Osteocyte (in vitro differentiated cells): ENCODE measurements around the gene CDH16. TPM values are rescaled to one million over a fixed set of nuclear protein-coding genes. Genes with fewer than 3 reads are reported as not detected.

Experiments
- DNase-seq: peaks from one replicate; pipeline ENCODE4 v3.0.0; 2021; ENCODE audit warnings: mixed read lengths; ENCODE audit not compliant: unreplicated experiment; ENCODE audit errors: extremely low spot score
- H3K27ac Mint-ChIP-seq: one replicate; pipeline ENCODE4 v1.8.0; 2021; ENCODE audit warnings: mild to moderate bottlenecking, mixed read lengths; ENCODE audit not compliant: unreplicated experiment
- H3K27me3 Mint-ChIP-seq: one replicate; pipeline ENCODE4 v1.8.0; 2021; ENCODE audit warnings: mixed read lengths; ENCODE audit not compliant: unreplicated experiment
- H3K36me3 Mint-ChIP-seq: one replicate; pipeline ENCODE4 v1.8.0; 2021; ENCODE audit warnings: mixed read lengths; ENCODE audit not compliant: unreplicated experiment
- H3K4me1 Mint-ChIP-seq: one replicate; pipeline ENCODE4 v1.8.0; 2021; ENCODE audit warnings: mixed read lengths; ENCODE audit not compliant: unreplicated experiment
- H3K4me3 Mint-ChIP-seq: one replicate; pipeline ENCODE4 v1.8.0; 2021; ENCODE audit warnings: mild to moderate bottlenecking, moderate library complexity, mixed read lengths; ENCODE audit not compliant: unreplicated experiment
- H3K9me3 Mint-ChIP-seq: one replicate; pipeline ENCODE4 v1.8.0; 2021; ENCODE audit warnings: mixed read lengths; ENCODE audit not compliant: unreplicated experiment
- total RNA-seq: library from RNA; stranded (reverse); gene quantifications from 2 replicates; pipeline ENCODE4 v1.2.1, GENCODE V29; 2021
- TF ChIP-seq, protein P1 (sequence below): fragments of 200-600 bp; sonication (generic); IDR thresholded peaks from 2 replicates; pipeline ENCODE4 v1.5.0; 2021; ENCODE audit warnings: antibody characterized with exemption, mild to moderate bottlenecking, moderate library complexity

CDH16 gene
- total RNA-seq, 1 donor from 2014 or later = not detected

DNA sequence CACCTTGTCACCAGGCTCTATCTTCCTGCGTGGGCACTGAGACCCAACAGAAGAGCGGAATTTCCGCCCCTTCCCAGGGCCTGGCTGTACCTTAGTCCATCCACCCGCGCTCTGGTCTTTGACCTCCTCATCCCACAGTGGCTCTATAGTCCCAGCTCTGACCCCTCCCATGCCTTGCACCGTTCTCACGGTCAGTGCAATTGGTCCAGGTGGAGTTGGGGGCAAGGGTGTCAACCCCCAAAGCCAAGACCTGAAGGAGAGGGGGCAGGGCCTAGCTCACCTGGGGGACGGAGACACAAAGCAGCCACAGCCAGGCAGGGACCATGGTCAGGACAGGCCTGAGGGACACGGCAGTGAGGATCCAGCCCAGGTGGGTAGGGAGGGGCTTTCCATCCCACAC is 944 bp downstream of the CDH16 start:
- no peaks in the 10 kb centered on the region for H3K4me1 Mint-ChIP-seq
- no peak for DNase-seq
- H3K9me3 Mint-ChIP-seq = no peaks in the 10 kb centered on the region
- TF ChIP-seq, protein P1, sequence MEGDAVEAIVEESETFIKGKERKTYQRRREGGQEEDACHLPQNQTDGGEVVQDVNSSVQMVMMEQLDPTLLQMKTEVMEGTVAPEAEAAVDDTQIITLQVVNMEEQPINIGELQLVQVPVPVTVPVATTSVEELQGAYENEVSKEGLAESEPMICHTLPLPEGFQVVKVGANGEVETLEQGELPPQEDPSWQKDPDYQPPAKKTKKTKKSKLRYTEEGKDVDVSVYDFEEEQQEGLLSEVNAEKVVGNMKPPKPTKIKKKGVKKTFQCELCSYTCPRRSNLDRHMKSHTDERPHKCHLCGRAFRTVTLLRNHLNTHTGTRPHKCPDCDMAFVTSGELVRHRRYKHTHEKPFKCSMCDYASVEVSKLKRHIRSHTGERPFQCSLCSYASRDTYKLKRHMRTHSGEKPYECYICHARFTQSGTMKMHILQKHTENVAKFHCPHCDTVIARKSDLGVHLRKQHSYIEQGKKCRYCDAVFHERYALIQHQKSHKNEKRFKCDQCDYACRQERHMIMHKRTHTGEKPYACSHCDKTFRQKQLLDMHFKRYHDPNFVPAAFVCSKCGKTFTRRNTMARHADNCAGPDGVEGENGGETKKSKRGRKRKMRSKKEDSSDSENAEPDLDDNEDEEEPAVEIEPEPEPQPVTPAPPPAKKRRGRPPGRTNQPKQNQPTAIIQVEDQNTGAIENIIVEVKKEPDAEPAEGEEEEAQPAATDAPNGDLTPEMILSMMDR = no peak
- no peaks in the 10 kb centered on the region for H3K36me3 Mint-ChIP-seq
- H3K27ac Mint-ChIP-seq = no peak overlapping the region
- H3K4me3 Mint-ChIP-seq = no peak overlapping the region
- peaks cover 26% of the 10 kb centered on the region for H3K27me3 Mint-ChIP-seq

DNA sequence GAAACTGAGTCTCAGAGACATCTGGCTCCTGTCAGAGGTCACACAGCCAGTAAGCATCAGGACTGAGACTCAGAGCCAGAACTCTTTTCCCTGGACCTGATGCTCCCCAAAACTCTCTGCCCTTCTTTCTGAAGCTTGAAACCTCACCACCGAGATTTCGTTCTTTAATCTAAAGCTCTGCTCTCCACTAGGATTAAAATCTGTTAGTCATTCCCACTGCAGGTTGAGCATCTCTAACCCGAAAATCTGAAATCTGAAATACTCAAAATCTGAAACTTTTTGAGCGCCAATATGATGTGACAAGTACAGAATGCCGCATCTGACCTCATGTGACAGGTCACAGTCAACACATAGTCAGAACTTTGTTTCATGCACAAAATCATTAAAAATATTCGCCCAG is 2.2 kb downstream of the CDH16 start:
- TF ChIP-seq, protein P1 = no peak
- H3K36me3 Mint-ChIP-seq = no peaks in the 10 kb centered on the region
- H3K4me1 Mint-ChIP-seq = no peaks in the 10 kb centered on the region
- no peaks in the 10 kb centered on the region for H3K9me3 Mint-ChIP-seq
- H3K4me3 Mint-ChIP-seq = no peak overlapping the region
- DNase-seq = no peak
- H3K27me3 Mint-ChIP-seq = peaks cover 26% of the 10 kb centered on the region
- H3K27ac Mint-ChIP-seq = no peak overlapping the region

DNA sequence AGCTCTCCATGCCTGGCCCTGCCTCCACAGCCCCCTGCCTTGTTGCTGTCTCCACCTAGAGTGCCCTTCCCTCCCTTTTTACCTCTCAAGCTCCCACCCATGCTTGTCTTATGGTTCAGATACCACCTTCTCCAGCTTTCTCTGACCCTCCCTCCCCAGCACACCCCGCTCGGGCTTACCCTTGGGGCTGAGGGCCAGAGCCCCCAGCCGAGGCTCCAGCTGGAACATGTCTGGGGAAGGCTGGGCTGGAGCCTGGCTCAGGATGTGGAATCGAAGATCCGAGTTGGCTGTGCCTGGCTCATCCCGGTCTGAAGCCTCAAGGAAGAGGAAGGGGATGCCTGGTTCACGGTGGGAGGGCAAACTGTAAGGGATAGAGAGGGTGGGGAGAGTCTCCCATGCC is 3.6 kb downstream of the CDH16 start:
- H3K27ac Mint-ChIP-seq = no peak overlapping the region

DNA sequence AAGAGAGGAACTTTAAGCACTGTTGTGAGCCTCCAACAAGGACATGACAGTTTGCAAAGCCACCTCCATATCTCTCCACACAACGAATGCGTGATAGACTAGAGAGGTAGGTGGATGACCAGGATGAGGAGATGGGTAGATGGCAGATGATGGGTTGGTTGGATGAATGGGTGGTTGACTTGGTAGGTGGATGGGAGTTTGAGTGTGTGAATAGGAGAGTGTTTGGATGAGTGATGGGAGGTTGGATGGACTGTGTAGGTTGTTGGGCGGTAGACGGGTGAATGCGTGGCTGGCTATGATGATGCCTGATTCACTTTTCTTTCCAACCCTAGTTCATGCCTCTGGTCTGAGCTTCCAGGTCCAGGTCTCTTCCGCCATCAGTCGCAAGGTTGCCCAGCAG is 4.1 kb downstream of the CDH16 start:
- no peak overlapping the region for H3K27ac Mint-ChIP-seq
- no peak overlapping the region for H3K4me3 Mint-ChIP-seq
- TF ChIP-seq, protein P1 = no peak
- H3K9me3 Mint-ChIP-seq = no peaks in the 10 kb centered on the region
- no peak for DNase-seq
- no peaks in the 10 kb centered on the region for H3K36me3 Mint-ChIP-seq
- H3K27me3 Mint-ChIP-seq = peaks cover 26% of the 10 kb centered on the region
- no peaks in the 10 kb centered on the region for H3K4me1 Mint-ChIP-seq

More for the DNA sequence above, 3.6 kb downstream of the CDH16 start:
- Mint-ChIP-seq H3K4me1 (no peaks in the 10 kb centered on the region), H3K9me3 (no peaks in the 10 kb centered on the region), H3K27me3 (peaks cover 26% of the 10 kb centered on the region), H3K36me3 (no peaks in the 10 kb centered on the region), H3K4me3 (no peak overlapping the region)
- no peak for DNase-seq
- TF ChIP-seq, protein P1 = no peak

DNA sequence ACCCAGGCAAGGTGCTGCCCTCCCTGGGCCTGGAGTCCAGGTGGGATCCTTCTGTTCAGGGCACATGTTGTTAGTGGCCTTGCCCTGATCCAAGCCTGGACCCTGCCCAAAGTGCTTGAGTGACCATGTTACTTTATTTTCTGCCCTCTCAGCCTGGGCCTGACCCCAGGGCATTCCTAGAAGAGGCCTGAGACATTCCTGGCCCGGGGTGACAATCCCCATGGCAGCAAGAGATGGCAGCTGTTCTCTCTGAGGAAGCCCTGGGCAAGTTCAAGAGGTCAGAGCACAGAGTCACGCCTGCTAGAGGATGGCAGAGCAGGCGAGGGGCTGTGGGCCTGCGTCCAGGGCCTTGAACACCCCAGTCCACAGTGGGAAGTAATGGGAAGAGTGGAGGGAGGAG is 5.0 kb downstream of the CDH16 start:
- H3K27ac Mint-ChIP-seq = no peak overlapping the region
- no peak overlapping the region for H3K4me3 Mint-ChIP-seq
- no peaks in the 10 kb centered on the region for H3K9me3 Mint-ChIP-seq
- no peaks in the 10 kb centered on the region for H3K36me3 Mint-ChIP-seq
- H3K4me1 Mint-ChIP-seq = no peaks in the 10 kb centered on the region
- DNase-seq = no peak
- peaks cover 21% of the 10 kb centered on the region for H3K27me3 Mint-ChIP-seq
- TF ChIP-seq, protein P1 = no peak
